Parathyroid adenoma (tissue), 2 donors: Measurements from ENCODE around the gene EVL.

Experiments
- H2AFZ ChIP-seq: fragments of 300-600 bp; sonication (generic); one replicate; pipeline ENCODE4 v1.7.0; 2017; ENCODE audit warnings: antibody characterized with exemption, mild to moderate bottlenecking
- H3K27ac ChIP-seq: fragments of 300-600 bp; sonication (generic); one replicate; pipeline ENCODE4 v1.7.0; 2017
- H3K27me3 ChIP-seq: fragments of 300-600 bp; sonication (generic); one replicate; pipeline ENCODE4 v1.7.0; 2017; ENCODE audit warnings: low read length; ENCODE audit not compliant: control insufficient read depth, insufficient read depth
- H3K36me3 ChIP-seq: fragments of 300-600 bp; sonication (generic); one replicate; pipeline ENCODE4 v1.7.0; 2017; ENCODE audit warnings: low read length; ENCODE audit not compliant: control insufficient read depth, insufficient read depth
- H3K4me1 ChIP-seq: fragments of 300-600 bp; sonication (generic); one replicate; pipeline ENCODE4 v1.7.0; 2017; ENCODE audit warnings: control low read depth
- H3K4me2 ChIP-seq: fragments of 300-600 bp; sonication (generic); one replicate; pipeline ENCODE4 v1.7.0; 2017; ENCODE audit warnings: low read length
- H3K4me3 ChIP-seq: fragments of 300-600 bp; sonication (generic); one replicate; pipeline ENCODE4 v1.7.0; 2017; ENCODE audit warnings: low read depth, low read length
- H3K79me2 ChIP-seq: fragments of 300-600 bp; sonication (generic); one replicate; pipeline ENCODE4 v1.7.0; 2017; ENCODE audit warnings: control low read depth
- H3K9ac ChIP-seq: fragments of 300-600 bp; sonication (generic); one replicate; pipeline ENCODE4 v1.7.0; 2017; ENCODE audit warnings: mild to moderate bottlenecking
- H3K9me3 ChIP-seq: fragments of 300-600 bp; sonication (generic); one replicate; pipeline ENCODE4 v1.7.0; 2017; ENCODE audit warnings: low read length; ENCODE audit not compliant: control insufficient read depth
- TF ChIP-seq, protein P1 (sequence below): fragments of 300-600 bp; sonication (generic); IDR thresholded peaks from one replicate; pipeline ENCODE4 v1.7.0; 2017; ENCODE audit warnings: antibody characterized with exemption, mild to moderate bottlenecking
- donor health status: primary hyperparathyroidism.

Gene EVL

DNA sequence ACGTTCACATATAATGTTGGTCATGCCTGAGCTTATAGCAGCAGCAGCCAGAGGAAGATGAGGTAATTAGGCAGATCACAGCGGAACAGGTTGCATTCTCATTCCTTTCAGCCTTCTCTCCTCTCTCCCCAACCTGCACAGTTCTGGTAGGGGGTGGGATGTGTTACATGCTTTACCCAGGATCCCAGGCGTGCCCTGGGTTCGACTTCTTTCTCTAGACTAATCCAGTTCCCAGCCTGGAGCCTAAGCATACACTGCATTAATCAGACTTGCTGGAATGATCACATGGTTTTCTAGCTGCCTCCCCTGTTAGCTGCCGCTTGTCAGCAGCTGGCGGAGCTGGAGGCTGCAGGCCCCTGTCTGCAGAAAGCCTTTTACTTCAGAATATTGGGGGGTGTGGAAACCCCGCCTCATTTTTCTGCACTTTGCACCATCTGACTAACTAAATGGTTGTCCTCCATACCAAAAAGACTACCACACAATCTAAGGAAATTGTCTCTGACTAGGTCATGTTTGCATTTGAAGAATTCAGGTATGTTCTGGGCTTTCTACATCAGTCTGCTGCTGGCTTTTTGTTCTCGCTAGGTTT, 46.0 kb upstream of the EVL start:
- Histone ChIP-seq H3K4me1 (peaks cover 16% of the 10 kb centered on the region), H3K4me3 (no peak overlapping the region), H3K27me3 (no peaks in the 10 kb centered on the region), H3K9me3 (no peaks in the 10 kb centered on the region), H3K36me3 (no peaks in the 10 kb centered on the region), H3K27ac (no peak overlapping the region), H3K79me2 (peaks cover 13% of the 10 kb centered on the region), H2AFZ (no peak overlapping the region), H3K9ac (no peak overlapping the region), H3K4me2 (no peak overlapping the region)
- TF ChIP-seq, protein P1, sequence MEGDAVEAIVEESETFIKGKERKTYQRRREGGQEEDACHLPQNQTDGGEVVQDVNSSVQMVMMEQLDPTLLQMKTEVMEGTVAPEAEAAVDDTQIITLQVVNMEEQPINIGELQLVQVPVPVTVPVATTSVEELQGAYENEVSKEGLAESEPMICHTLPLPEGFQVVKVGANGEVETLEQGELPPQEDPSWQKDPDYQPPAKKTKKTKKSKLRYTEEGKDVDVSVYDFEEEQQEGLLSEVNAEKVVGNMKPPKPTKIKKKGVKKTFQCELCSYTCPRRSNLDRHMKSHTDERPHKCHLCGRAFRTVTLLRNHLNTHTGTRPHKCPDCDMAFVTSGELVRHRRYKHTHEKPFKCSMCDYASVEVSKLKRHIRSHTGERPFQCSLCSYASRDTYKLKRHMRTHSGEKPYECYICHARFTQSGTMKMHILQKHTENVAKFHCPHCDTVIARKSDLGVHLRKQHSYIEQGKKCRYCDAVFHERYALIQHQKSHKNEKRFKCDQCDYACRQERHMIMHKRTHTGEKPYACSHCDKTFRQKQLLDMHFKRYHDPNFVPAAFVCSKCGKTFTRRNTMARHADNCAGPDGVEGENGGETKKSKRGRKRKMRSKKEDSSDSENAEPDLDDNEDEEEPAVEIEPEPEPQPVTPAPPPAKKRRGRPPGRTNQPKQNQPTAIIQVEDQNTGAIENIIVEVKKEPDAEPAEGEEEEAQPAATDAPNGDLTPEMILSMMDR, result no peak

DNA sequence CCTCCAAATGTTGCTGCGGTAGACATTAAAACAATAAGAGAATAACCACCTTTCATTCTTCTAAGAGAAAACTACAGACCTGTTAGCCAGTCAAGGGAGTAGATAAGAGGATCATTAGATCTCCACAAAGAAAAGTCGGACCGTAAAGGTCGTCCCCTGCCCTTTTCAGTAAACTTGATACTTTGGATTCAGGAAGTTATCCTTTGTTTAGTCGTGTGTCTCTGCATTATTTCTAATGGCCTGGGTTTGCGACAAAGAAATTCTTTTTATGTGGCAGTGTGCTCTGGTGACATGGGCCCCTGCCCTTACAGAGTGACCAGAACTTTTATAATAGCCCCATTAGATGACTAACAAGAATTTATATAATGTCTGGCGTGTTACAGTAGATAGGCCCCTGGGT, 44.6 kb upstream of the EVL start:
- TF ChIP-seq, protein P1, result no peak
- no peak overlapping the region for H2AFZ ChIP-seq
- H3K9me3 ChIP-seq, result no peaks in the 10 kb centered on the region
- H3K36me3 ChIP-seq, result no peaks in the 10 kb centered on the region
- H3K4me2 ChIP-seq, result no peak overlapping the region
- H3K9ac ChIP-seq, result no peak overlapping the region
- H3K27ac ChIP-seq, result no peak overlapping the region
- no peak overlapping the region for H3K4me3 ChIP-seq
- H3K27me3 ChIP-seq, result no peaks in the 10 kb centered on the region
- peaks cover 14% of the 10 kb centered on the region for H3K79me2 ChIP-seq
- H3K4me1 ChIP-seq, result peaks cover 25% of the 10 kb centered on the region

DNA sequence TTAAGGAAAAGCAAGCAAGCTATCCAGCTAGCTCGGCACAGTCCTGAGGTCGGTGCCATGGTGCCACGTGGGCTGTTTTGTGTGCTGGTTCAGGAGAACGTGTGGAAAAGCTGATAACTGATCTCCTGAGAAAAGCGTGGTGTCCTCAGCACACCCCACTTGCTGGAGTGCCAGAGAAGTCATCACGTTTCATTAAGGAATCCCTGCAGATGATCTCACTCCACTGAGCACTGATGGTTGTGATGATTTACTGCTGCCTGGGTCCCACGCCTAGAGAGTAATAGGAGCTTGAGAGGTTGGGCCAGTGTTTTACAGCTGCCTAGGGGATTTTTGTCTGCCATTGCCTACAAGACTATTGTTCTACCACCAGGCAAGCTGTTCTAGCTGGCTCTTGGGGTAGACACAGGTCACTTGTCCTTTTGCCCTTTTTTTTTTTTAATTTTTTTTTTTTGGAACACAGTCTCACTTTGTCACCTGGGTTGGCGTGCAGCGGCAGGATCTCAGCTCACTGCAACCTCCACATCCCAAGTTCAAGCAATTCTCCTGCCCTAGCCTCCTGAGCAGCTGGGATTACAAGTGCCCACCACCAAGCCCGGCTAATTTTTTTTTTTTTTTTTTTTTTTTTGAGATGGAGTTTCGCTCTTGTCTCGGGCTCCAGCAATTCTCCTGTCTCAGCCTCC, 42.3 kb upstream of the EVL start:
- Histone ChIP-seq H3K4me3 (no peak overlapping the region), H2AFZ (no peak overlapping the region), H3K4me2 (no peak overlapping the region), H3K9ac (no peak overlapping the region), H3K79me2 (peaks cover 10% of the 10 kb centered on the region), H3K27ac (no peak overlapping the region), H3K36me3 (no peaks in the 10 kb centered on the region), H3K4me1 (peaks cover 19% of the 10 kb centered on the region), H3K9me3 (no peaks in the 10 kb centered on the region), H3K27me3 (no peaks in the 10 kb centered on the region)
- TF ChIP-seq, protein P1, result no peak

DNA sequence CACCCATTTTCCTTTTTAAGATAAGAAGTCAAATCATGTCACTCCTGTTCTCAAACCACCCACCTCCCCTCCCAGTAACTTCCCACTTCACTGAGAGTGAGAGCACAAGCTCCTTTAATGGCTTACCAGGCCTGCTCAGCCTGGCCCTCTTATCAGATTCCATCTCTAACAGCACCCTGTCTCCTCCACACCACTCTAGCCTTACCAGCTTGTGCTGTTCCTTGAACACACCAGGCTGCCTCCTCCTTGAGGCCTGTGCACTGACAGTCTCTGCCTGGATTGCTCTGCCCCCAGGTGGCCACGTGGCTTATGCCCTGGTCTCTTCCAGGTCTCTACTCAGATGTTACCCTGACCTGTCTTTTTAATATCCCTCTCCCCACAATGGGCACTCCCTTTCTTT, 40.1 kb upstream of the EVL start:
- Histone ChIP-seq H3K79me2 (peaks cover 14% of the 10 kb centered on the region), H3K4me1 (peaks cover 12% of the 10 kb centered on the region), H2AFZ (peak overlapping the region; percentile 47), H3K4me2 (no peak overlapping the region), H3K36me3 (no peaks in the 10 kb centered on the region), H3K27ac (no peak overlapping the region), H3K9me3 (no peaks in the 10 kb centered on the region), H3K9ac (no peak overlapping the region), H3K27me3 (no peaks in the 10 kb centered on the region), H3K4me3 (no peak overlapping the region)
- TF ChIP-seq, protein P1, result peak; percentile 30
